GM13976 (cell line): ENCODE measurements around the gene ACTL7A.

ENCODE experiments used
- DNase-seq: peaks from one replicate; pipeline ENCODE4 v3.0.0; 2012; ENCODE audit warnings: low spot score
- in situ Hi-C: fragments of 300-500 bp; cut with MboI; formaldehyde crosslinking; loops from one replicate; pipeline ENCODE4 v1.12.0; 2022; ENCODE audit warnings: low sequenced_read_pairs, mixed read lengths, inconsistent platforms; ENCODE audit not compliant: unreplicated experiment
- TF ChIP-seq, protein P1 (sequence below): IDR thresholded peaks from 2 replicates; pipeline ENCODE4 v1.5.1; 2012; ENCODE audit warnings: borderline replicate concordance, mild to moderate bottlenecking; ENCODE audit not compliant: insufficient read depth; ENCODE audit errors: extremely low read depth, missing control alignments, control extremely low read depth

The ACTL7A gene, protein sequence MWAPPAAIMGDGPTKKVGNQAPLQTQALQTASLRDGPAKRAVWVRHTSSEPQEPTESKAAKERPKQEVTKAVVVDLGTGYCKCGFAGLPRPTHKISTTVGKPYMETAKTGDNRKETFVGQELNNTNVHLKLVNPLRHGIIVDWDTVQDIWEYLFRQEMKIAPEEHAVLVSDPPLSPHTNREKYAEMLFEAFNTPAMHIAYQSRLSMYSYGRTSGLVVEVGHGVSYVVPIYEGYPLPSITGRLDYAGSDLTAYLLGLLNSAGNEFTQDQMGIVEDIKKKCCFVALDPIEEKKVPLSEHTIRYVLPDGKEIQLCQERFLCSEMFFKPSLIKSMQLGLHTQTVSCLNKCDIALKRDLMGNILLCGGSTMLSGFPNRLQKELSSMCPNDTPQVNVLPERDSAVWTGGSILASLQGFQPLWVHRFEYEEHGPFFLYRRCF

GRCh38 chr9:108861997-108862396 is at the start of gene ACTL7A:
TSS of gene ACTL7A (plus strand) at chr9:108862266. CDS start at chr9:108862323, 57 bp downstream.
- in situ Hi-C loops: no loop called here
- TF ChIP-seq, protein P1, sequence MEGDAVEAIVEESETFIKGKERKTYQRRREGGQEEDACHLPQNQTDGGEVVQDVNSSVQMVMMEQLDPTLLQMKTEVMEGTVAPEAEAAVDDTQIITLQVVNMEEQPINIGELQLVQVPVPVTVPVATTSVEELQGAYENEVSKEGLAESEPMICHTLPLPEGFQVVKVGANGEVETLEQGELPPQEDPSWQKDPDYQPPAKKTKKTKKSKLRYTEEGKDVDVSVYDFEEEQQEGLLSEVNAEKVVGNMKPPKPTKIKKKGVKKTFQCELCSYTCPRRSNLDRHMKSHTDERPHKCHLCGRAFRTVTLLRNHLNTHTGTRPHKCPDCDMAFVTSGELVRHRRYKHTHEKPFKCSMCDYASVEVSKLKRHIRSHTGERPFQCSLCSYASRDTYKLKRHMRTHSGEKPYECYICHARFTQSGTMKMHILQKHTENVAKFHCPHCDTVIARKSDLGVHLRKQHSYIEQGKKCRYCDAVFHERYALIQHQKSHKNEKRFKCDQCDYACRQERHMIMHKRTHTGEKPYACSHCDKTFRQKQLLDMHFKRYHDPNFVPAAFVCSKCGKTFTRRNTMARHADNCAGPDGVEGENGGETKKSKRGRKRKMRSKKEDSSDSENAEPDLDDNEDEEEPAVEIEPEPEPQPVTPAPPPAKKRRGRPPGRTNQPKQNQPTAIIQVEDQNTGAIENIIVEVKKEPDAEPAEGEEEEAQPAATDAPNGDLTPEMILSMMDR: no peak
- DNase-seq: no peak

- TF ChIP-seq, protein P1: no peak
- no peak for DNase-seq
- in situ Hi-C loops: no loop called here
These were observed 49.6 kb upstream of the ACTL7A start for GRCh38 chr9:108812396-108813025.

- TF ChIP-seq, protein P1: no peak
- in situ Hi-C loops: no loop called here
- no peak for DNase-seq
These were observed 48.0 kb upstream of the ACTL7A start for GRCh38 chr9:108813951-108814601.

DNA sequence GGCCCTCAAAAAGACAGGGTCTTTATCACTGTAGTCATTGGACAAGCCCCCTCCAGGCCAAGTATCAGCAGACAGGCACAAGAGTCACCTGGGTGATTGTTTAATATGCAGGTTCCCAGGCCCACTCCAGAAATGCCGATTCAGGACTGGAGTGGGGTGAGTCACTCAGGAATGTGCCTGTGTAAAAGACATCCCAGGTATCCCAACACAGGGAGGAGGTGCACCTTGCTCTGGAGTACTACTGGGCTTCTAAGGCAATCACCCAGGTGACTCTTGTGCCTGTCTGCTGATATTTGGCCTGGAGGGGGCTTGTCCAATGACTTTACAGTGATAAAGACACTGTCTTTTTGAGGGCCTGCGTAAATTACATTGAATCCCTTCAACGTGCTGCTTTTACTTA is 46.9 kb upstream of the ACTL7A start:
- TF ChIP-seq, protein P1: no peak
- in situ Hi-C loops: no loop called here
- no peak for DNase-seq

- no peak for DNase-seq
- TF ChIP-seq, protein P1: no peak
- in situ Hi-C loops: no loop called here
These were observed 46.0 kb upstream of the ACTL7A start for GRCh38 chr9:108816037-108816436.

DNA sequence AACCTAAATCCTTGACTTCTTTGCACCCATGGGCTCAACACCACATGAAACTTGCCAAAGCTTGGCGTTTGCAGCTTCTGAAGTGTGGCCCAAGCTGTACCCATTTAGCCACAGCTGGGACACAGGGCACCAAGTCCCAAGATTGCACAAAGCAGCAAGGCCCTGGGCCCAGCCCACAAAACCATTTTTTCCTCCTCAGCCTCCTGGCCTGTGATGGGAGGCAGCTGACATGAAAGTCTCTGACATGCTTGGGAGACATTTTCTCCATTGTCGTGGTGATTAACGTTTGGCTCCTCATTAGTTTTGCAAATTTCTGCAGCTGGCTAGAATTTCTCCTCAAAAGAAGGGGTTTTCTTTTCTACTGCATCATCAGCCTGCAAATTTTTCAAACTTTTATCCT is 38.2 kb upstream of the ACTL7A start:
- TF ChIP-seq, protein P1: no peak
- no peak for DNase-seq
- in situ Hi-C loops: no loop called here
